Measurements from ENCODE around the gene FSCN2.

Gene FSCN2

GRCh38 chr17:81540676-81541027 lies 12.5 kb downstream of the FSCN2 start:
- DNase-seq (ENCODE audit: low read depth), result no peak

- no peak for DNase-seq (ENCODE audit: low read depth)
Observed at GRCh38 chr17:81541123-81541522, 12.9 kb downstream of the FSCN2 start.

- DNase-seq (ENCODE audit: low read depth), result no peak
Observed at GRCh38 chr17:81542431-81543338, 14.5 kb downstream of the FSCN2 start.

GRCh38 chr17:81543339-81543675 lies 15.1 kb downstream of the FSCN2 start:
- DNase-seq (ENCODE audit: low read depth), result no peak

GRCh38 chr17:81543756-81544155 lies 15.6 kb downstream of the FSCN2 start:
- DNase-seq (ENCODE audit: low read depth), result no peak

GRCh38 chr17:81544281-81544974 lies 16.3 kb downstream of the FSCN2 start:
- DNase-seq (ENCODE audit: low read depth), result no peak

GRCh38 chr17:81545160-81545949 lies 17.2 kb downstream of the FSCN2 start:
- DNase-seq (ENCODE audit: low read depth), result no peak

- DNase-seq (ENCODE audit: low read depth), result no peak
Observed at GRCh38 chr17:81546906-81547613, 18.9 kb downstream of the FSCN2 start.

GRCh38 chr17:81547614-81547982 lies 19.4 kb downstream of the FSCN2 start:
- DNase-seq (ENCODE audit: low read depth), result no peak

- no peak for DNase-seq (ENCODE audit: low read depth)
Observed at GRCh38 chr17:81549031-81549557, 20.9 kb downstream of the FSCN2 start.

- DNase-seq (ENCODE audit: low read depth), result no peak
Observed at GRCh38 chr17:81549826-81550225, 21.6 kb downstream of the FSCN2 start.

- DNase-seq (ENCODE audit: low read depth), result no peak
Observed at GRCh38 chr17:81550285-81550684, 22.1 kb downstream of the FSCN2 start.

GRCh38 chr17:81550830-81551457 lies 22.8 kb downstream of the FSCN2 start:
- DNase-seq (ENCODE audit: low read depth), result no peak

- no peak for DNase-seq (ENCODE audit: low read depth)
Observed at GRCh38 chr17:81551458-81552243, 23.5 kb downstream of the FSCN2 start.

- peak; percentile 56 for DNase-seq (ENCODE audit: low read depth)
Observed at GRCh38 chr17:81552244-81553017, 24.3 kb downstream of the FSCN2 start, which contains the start of gene FAAP100. FAAP100 (minus strand) TSS chr17:81552353; CDS start chr17:81552330, 23 bp downstream.

GRCh38 chr17:81553018-81553615 lies 24.9 kb downstream of the FSCN2 start:
- no peak for DNase-seq (ENCODE audit: low read depth)

GRCh38 chr17:81553616-81554181 lies 25.5 kb downstream of the FSCN2 start:
- peak; percentile 92 for DNase-seq (ENCODE audit: low read depth)

GRCh38 chr17:81556175-81556691 lies 28.1 kb downstream of the FSCN2 start:
- no peak for DNase-seq (ENCODE audit: low read depth)

GRCh38 chr17:81556863-81557262 lies 28.7 kb downstream of the FSCN2 start:
- DNase-seq (ENCODE audit: low read depth), result no peak
